HepG2 (cell line): ENCODE results near the gene ANG. TPM values are rescaled to one million over a fixed set of nuclear protein-coding genes. Genes with fewer than 3 reads are reported as not detected.

Source experiments
- AHR ChIP-seq: IDR thresholded peaks from 2 replicates; pipeline ENCODE4 v1.6.1; 2018; ENCODE audit warnings: missing genetic modification reagents, missing compliant biosample characterization
- ARNTL ChIP-seq: sonication (generic); formaldehyde crosslinking; IDR thresholded peaks from 2 replicates; pipeline ENCODE4 v1.4.0; 2020; ENCODE audit warnings: mild to moderate bottlenecking, missing genetic modification reagents
- BRD4 ChIP-seq: sonication (generic); formaldehyde crosslinking; IDR thresholded peaks from 2 replicates; pipeline ENCODE4 v1.4.0; 2020; ENCODE audit warnings: missing genetic modification reagents
- CBX5 ChIP-seq: sonication (generic); formaldehyde crosslinking; IDR thresholded peaks from 2 replicates; pipeline ENCODE4 v1.4.0; 2020; ENCODE audit warnings: missing genetic modification reagents, borderline replicate concordance
- CC2D1A ChIP-seq: sonication (generic); formaldehyde crosslinking; IDR thresholded peaks from 2 replicates; pipeline ENCODE4 v1.8.1; 2023; ENCODE audit warnings: mild to moderate bottlenecking, missing genetic modification reagents
- HMGA1 ChIP-seq: sonication (generic); formaldehyde crosslinking; conservative IDR thresholded peaks from 2 replicates; pipeline ENCODE4 v1.4.0; 2020; ENCODE audit warnings: missing genetic modification reagents
- KLF12 ChIP-seq: sonication (generic); formaldehyde crosslinking; IDR thresholded peaks from 2 replicates; pipeline ENCODE4 v1.4.0; 2020; ENCODE audit warnings: missing genetic modification reagents, borderline replicate concordance
- MATR3 ChIP-seq: sonication (generic); formaldehyde crosslinking; IDR thresholded peaks from 2 replicates; pipeline ENCODE4 v1.4.0; 2020; ENCODE audit warnings: missing genetic modification reagents
- MBNL3 ChIP-seq: fragments of 250-450 bp; sonication (Bioruptor Pico); conservative IDR thresholded peaks from 2 replicates; pipeline ENCODE4 v1.8.0; 2022; ENCODE audit warnings: mild to moderate bottlenecking, inconsistent platforms
- PTBP1 ChIP-seq: fragments of 200-400 bp; formaldehyde crosslinking; IDR thresholded peaks from 2 replicates; pipeline ENCODE4 v1.6.1; 2018; ENCODE audit warnings: low read length, low read depth; ENCODE audit not compliant: poor library complexity, severe bottlenecking
- RELA ChIP-seq: sonication (generic); formaldehyde crosslinking; IDR thresholded peaks from 2 replicates; pipeline ENCODE4 v1.4.0; 2020; ENCODE audit warnings: missing genetic modification reagents
- REPIN1 ChIP-seq: sonication (generic); formaldehyde crosslinking; IDR thresholded peaks from 2 replicates; pipeline ENCODE4 v1.8.0; 2022; ENCODE audit warnings: missing genetic modification reagents, low read depth, mild to moderate bottlenecking, borderline replicate concordance
- RFX1 ChIP-seq: fragments of 450-650 bp; IDR thresholded peaks from 2 replicates; pipeline ENCODE4 v1.6.1; 2017
- SIX4 ChIP-seq: sonication (generic); formaldehyde crosslinking; IDR thresholded peaks from 2 replicates; pipeline ENCODE4 v1.4.0; 2020; ENCODE audit warnings: missing genetic modification reagents
- TCF7L2 ChIP-seq: IDR thresholded peaks from 2 replicates; pipeline ENCODE4 v1.6.1; 2011; ENCODE audit warnings: mild to moderate bottlenecking, low read depth, low read length, moderate library complexity
- ZIK1 ChIP-seq: sonication (generic); formaldehyde crosslinking; IDR thresholded peaks from 2 replicates; pipeline ENCODE4 v1.5.0; 2020; ENCODE audit warnings: mild to moderate bottlenecking, low read depth, missing genetic modification reagents, borderline replicate concordance
- ZNF205 ChIP-seq: IDR thresholded peaks from 2 replicates; pipeline ENCODE4 v1.6.1; 2018; ENCODE audit warnings: missing biosample characterization, missing genetic modification reagents
- ZNF432 ChIP-seq: sonication (generic); formaldehyde crosslinking; IDR thresholded peaks from 2 replicates; pipeline ENCODE4 v1.5.0; 2020; ENCODE audit warnings: missing genetic modification reagents, mild to moderate bottlenecking, borderline replicate concordance
- ZNF484 ChIP-seq: sonication (generic); formaldehyde crosslinking; IDR thresholded peaks from 2 replicates; pipeline ENCODE4 v1.5.1; 2020; ENCODE audit warnings: mild to moderate bottlenecking, low read depth, missing genetic modification reagents, borderline replicate concordance
- ZNF790 ChIP-seq: sonication (generic); formaldehyde crosslinking; IDR thresholded peaks from 2 replicates; pipeline ENCODE4 v1.8.0; 2022; ENCODE audit warnings: missing genetic modification reagents, mild to moderate bottlenecking, borderline replicate concordance
- polyA plus RNA-seq, 8 experiments: library from polyadenylated mRNA; depleted of rRNA in 3 of 8; stranded (reverse) in 7 of 8; unstranded in 1 of 8; fragments of >200 nt; fragmentation: Illumina TruSeq in 4 of 8; extraction: Trizol in 4 of 8; gene quantifications; 2 replicates each; pipeline versions ENCODE4 v1.2.1 to v1.2.3, GENCODE V29; 2011 to 2016; ENCODE audit warnings: low read depth in 4 of 8, missing spikeins in 1 of 8, mixed read lengths in 1 of 8; ENCODE audit not compliant: insufficient read depth in 1 of 8
- total RNA-seq, 5 experiments: library from RNA; depleted of rRNA; stranded (reverse); fragments of >200 nt; fragmentation: Illumina TruSeq; extraction: Trizol; gene quantifications; 2 replicates each; pipeline ENCODE4 v1.2.3, GENCODE V29; 2016; ENCODE audit warnings: low read depth in 1 of 5
- TF ChIP-seq, protein P1 (sequence below): sonication (generic); formaldehyde crosslinking; IDR thresholded peaks from 2 replicates; pipeline ENCODE4 v1.4.0; 2020; ENCODE audit warnings: missing genetic modification reagents
- TF ChIP-seq, protein P2 (sequence below): sonication (generic); formaldehyde crosslinking; conservative IDR thresholded peaks from 2 replicates; pipeline ENCODE4 v1.4.0; 2020; ENCODE audit warnings: missing genetic modification reagents
- TF ChIP-seq, protein P3 (sequence below): IDR thresholded peaks from 2 replicates; pipeline ENCODE4 v1.6.1; 2016; ENCODE audit warnings: control low read depth
- TF ChIP-seq, protein P4 (sequence below): IDR thresholded peaks from 2 replicates; pipeline ENCODE4 v1.6.1; 2016; ENCODE audit warnings: mild to moderate bottlenecking, missing biosample characterization, missing genetic modification reagents
- TF ChIP-seq, protein P5 (sequence below): fragments of 450-650 bp; IDR thresholded peaks from 2 replicates; pipeline ENCODE4 v1.6.1; 2017; ENCODE audit warnings: mild to moderate bottlenecking

ANG gene
- total and polyA plus RNA-seq, 2 of the 13 experiments (the other 11 are each of a cell fraction or from before 2014, with no cell fraction given) = 83.6 to 401 TPM

DNA sequence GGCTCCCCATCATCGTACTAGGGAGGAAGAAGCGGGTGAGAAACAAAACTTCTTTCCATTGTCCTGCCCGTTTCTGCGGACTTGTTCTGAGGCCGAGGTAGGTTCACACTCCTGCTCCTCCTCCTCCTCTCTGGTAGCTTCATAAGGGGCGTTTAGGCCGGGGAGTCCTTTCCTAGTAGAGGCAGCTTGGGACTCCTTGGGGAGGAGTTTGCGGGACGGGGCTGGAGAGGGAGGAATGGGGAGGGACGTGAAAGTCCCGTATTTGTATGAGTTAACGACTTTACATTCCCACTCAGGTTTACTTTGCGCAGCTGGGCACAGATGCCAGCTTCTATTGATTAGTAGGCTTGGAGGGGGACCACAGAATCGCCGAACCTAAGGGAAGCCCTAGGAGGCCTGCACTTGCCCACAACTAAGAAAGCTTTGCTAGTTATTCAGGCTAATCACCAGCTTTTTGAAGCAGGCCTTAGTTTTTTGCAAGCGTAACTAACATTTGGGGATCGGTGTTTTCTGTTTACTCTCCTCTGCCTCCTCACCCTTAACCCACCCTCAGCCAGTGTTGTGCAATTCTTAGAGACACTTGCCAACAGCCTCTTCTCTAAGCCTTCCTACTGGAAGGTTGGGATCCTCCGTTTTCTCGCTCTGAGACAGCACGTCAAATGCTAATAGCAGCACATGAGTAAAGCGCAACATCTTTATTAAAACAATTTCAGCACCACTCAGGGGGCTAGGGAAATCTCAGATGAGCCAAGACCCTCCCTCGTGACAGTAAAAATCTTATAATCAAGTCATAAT is 3.7 kb upstream of the ANG start (continued):
- TF ChIP-seq CBX5 (CRISPR knock-in tag) = 0 out of 2 replicates have a peak, but pooled peaks have one; percentile 3
- TF ChIP-seq RFX1 = no peak
- TF ChIP-seq HMGA1 = no peak
- no peak for TF ChIP-seq ZNF205 (CRISPR knock-in tag)
- no peak for TF ChIP-seq ZNF484 (CRISPR knock-in tag)
- TF ChIP-seq SIX4 (CRISPR knock-in tag) = peak; percentile 24; the same call in 1 of the 2 replicates
- no peak for TF ChIP-seq ZIK1 (CRISPR knock-in tag)
- TF ChIP-seq TCF7L2 = no peak
- TF ChIP-seq MBNL3 (CRISPR knock-in tag) = no peak
- TF ChIP-seq BRD4 = no peak
- TF ChIP-seq, protein P1, sequence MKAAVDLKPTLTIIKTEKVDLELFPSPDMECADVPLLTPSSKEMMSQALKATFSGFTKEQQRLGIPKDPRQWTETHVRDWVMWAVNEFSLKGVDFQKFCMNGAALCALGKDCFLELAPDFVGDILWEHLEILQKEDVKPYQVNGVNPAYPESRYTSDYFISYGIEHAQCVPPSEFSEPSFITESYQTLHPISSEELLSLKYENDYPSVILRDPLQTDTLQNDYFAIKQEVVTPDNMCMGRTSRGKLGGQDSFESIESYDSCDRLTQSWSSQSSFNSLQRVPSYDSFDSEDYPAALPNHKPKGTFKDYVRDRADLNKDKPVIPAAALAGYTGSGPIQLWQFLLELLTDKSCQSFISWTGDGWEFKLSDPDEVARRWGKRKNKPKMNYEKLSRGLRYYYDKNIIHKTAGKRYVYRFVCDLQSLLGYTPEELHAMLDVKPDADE (CRISPR knock-in tag) = no peak; the same call in 1 of the 2 replicates
- TF ChIP-seq, protein P2, sequence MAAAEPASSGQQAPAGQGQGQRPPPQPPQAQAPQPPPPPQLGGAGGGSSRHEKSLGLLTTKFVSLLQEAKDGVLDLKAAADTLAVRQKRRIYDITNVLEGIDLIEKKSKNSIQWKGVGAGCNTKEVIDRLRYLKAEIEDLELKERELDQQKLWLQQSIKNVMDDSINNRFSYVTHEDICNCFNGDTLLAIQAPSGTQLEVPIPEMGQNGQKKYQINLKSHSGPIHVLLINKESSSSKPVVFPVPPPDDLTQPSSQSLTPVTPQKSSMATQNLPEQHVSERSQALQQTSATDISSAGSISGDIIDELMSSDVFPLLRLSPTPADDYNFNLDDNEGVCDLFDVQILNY = no peak
- TF ChIP-seq, protein P3, sequence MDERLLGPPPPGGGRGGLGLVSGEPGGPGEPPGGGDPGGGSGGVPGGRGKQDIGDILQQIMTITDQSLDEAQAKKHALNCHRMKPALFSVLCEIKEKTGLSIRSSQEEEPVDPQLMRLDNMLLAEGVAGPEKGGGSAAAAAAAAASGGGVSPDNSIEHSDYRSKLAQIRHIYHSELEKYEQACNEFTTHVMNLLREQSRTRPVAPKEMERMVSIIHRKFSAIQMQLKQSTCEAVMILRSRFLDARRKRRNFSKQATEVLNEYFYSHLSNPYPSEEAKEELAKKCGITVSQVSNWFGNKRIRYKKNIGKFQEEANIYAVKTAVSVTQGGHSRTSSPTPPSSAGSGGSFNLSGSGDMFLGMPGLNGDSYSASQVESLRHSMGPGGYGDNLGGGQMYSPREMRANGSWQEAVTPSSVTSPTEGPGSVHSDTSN (CRISPR knock-in tag) = no peak
- no peak for TF ChIP-seq CC2D1A (CRISPR knock-in tag)
- TF ChIP-seq, protein P4, sequence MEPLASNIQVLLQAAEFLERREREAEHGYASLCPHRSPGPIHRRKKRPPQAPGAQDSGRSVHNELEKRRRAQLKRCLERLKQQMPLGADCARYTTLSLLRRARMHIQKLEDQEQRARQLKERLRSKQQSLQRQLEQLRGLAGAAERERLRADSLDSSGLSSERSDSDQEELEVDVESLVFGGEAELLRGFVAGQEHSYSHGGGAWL (CRISPR knock-in tag) = no peak
- TF ChIP-seq ZNF432 (CRISPR knock-in tag) = no peak
- no peak for TF ChIP-seq AHR
- no peak for TF ChIP-seq KLF12 (CRISPR knock-in tag)
- TF ChIP-seq, protein P5, sequence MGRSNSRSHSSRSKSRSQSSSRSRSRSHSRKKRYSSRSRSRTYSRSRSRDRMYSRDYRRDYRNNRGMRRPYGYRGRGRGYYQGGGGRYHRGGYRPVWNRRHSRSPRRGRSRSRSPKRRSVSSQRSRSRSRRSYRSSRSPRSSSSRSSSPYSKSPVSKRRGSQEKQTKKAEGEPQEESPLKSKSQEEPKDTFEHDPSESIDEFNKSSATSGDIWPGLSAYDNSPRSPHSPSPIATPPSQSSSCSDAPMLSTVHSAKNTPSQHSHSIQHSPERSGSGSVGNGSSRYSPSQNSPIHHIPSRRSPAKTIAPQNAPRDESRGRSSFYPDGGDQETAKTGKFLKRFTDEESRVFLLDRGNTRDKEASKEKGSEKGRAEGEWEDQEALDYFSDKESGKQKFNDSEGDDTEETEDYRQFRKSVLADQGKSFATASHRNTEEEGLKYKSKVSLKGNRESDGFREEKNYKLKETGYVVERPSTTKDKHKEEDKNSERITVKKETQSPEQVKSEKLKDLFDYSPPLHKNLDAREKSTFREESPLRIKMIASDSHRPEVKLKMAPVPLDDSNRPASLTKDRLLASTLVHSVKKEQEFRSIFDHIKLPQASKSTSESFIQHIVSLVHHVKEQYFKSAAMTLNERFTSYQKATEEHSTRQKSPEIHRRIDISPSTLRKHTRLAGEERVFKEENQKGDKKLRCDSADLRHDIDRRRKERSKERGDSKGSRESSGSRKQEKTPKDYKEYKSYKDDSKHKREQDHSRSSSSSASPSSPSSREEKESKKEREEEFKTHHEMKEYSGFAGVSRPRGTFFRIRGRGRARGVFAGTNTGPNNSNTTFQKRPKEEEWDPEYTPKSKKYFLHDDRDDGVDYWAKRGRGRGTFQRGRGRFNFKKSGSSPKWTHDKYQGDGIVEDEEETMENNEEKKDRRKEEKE = no peak
- TF ChIP-seq REPIN1 (CRISPR knock-in tag) = no peak
- TF ChIP-seq MATR3 (CRISPR knock-in tag) = no peak
- TF ChIP-seq RELA (CRISPR knock-in tag) = no peak
- TF ChIP-seq ZNF790 = no peak; the same call in 1 of the 2 replicates
- no peak for TF ChIP-seq ARNTL
- TF ChIP-seq PTBP1 = no peak
